PC-3 (cell line): ENCODE measurements around the gene SULT1C2.

Experiments
- CTCF ChIP-seq: fragments of 300-600 bp; sonication (generic); conservative IDR thresholded peaks from 2 replicates; pipeline ENCODE4 v1.5.1; 2017; ENCODE audit warnings: antibody characterized with exemption, low read depth, mild to moderate bottlenecking, low read length
- EZH2 ChIP-seq: fragments of 300-600 bp; sonication (generic); IDR thresholded peaks from one replicate; pipeline ENCODE4 v1.6.1; 2017; ENCODE audit warnings: antibody characterized with exemption, mild to moderate bottlenecking, low read length; ENCODE audit not compliant: unreplicated experiment
- EZH2phosphoT487 ChIP-seq: fragments of 300-600 bp; sonication (generic); IDR thresholded peaks from 2 replicates; pipeline ENCODE4 v1.6.1; 2018; ENCODE audit warnings: mild to moderate bottlenecking, antibody characterized with exemption, low read length, borderline replicate concordance

DNA sequence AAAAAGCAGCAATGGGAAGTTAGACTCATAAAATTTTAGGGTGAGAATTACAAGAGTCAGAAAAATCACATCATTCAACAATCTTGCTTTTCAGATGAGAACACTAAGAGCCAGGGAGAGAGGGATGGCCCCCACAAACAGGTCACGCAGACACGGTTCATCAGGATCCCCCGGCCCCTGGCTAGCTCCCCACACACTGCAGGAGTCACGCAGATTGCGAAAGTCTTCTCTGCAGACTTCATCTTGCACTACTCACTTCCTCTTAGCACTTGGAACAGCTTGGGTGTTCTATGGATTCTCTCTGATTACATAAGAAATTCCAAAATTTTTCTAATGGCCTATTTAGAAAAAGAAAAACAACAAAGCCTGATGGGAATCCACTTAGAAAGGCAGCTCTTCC is 21.6 kb upstream of the SULT1C2 start:
- TF ChIP-seq EZH2 (no peak), EZH2phosphoT487 (no peak), CTCF (no peak)
